T-cell (primary cell): ENCODE measurements around the gene FGD1. TPM values are rescaled to one million over a fixed set of nuclear protein-coding genes. Genes with fewer than 3 reads are reported as not detected.

Experiments used
- ATAC-seq, 4 experiments: fragments of 200-7000 bp in 3 of 4; fragments of 150-1000 bp in 1 of 4; cut with Tn5 transposase; replicated peaks in 1 of 4; 1 replicate in 3 of 4; 2 replicates in 1 of 4; pipeline ENCODE4 v1.10.0; 2021; ENCODE audit warnings: moderate library complexity in 3 of 4, mild to moderate bottlenecking in 2 of 4, moderate number of reproducible peaks in 1 of 4
- CTCF ChIA-PET, 2 donors: fragments of 300-600 bp; sonication (Branson Sonifier 250); formaldehyde crosslinking; loops; one replicate each; lab custom pipeline; 2022; ENCODE audit warnings: antibody characterized with exemption in 2 of 2; lab: Charles Lee
- POLR2A ChIA-PET, 2 donors: fragments of 300-600 bp; sonication (Branson Sonifier 250); formaldehyde crosslinking; loops; one replicate each; lab custom pipeline; 2022; ENCODE audit warnings: antibody characterized with exemption in 2 of 2; lab: Charles Lee
- DNase-seq, 35 experiments: peaks; one replicate each; pipeline versions ENCODE4 v3.0.0 to v3.0.0-alpha.2; 2013 to 2023
- H3K27ac ChIP-seq: one replicate; pipeline ENCODE4 v1.5.1; 2013; ENCODE audit warnings: low read length
- H3K27me3 ChIP-seq, 2 experiments: replicated peaks in 1 of 2; 1 replicate in 1 of 2; 2 replicates in 1 of 2; pipeline versions ENCODE4 v1.6.1 to v1.7.0; 2013; ENCODE audit warnings: low read length in 1 of 2, mixed read lengths in 1 of 2; ENCODE audit not compliant: control insufficient read depth in 2 of 2, insufficient read depth in 2 of 2; ENCODE audit errors: extremely low read depth in 1 of 2
- H3K36me3 ChIP-seq, 2 donors: 1 replicate in 1 of 2; 2 replicates in 1 of 2; pipeline versions ENCODE4 v1.6.1 to v1.7.0; 2013; ENCODE audit warnings: low read length in 1 of 2; ENCODE audit not compliant: control insufficient read depth in 2 of 2, insufficient read depth in 1 of 2; ENCODE audit errors: extremely low read depth in 1 of 2
- H3K4me1 ChIP-seq, 2 experiments: 1 replicate in 1 of 2; 2 replicates in 1 of 2; pipeline versions ENCODE4 v1.6.1 to v1.7.0; 2013; ENCODE audit warnings: low read length in 2 of 2, mixed read lengths in 1 of 2; ENCODE audit not compliant: insufficient read depth in 2 of 2, control insufficient read depth in 1 of 2; ENCODE audit errors: extremely low read depth in 1 of 2
- H3K4me3 ChIP-seq, 2 donors: 1 replicate in 1 of 2; 2 replicates in 1 of 2; pipeline versions ENCODE4 v1.5.1 to v1.7.0; 2013; ENCODE audit warnings: mild to moderate bottlenecking in 2 of 2, low read length in 1 of 2, moderate library complexity in 1 of 2; ENCODE audit not compliant: control insufficient read depth in 1 of 2; ENCODE audit errors: extremely low read depth in 1 of 2
- H3K9me3 ChIP-seq: 2 replicates; pipeline ENCODE4 v1.7.0; 2013
- H3K27ac Mint-ChIP-seq, 2 donors: one replicate each; pipeline ENCODE4 v1.8.0; 2020 to 2021; ENCODE audit warnings: mild to moderate bottlenecking in 2 of 2, mixed read lengths in 2 of 2
- H3K27me3 Mint-ChIP-seq, 2 donors: one replicate each; pipeline ENCODE4 v1.8.0; 2021 to 2022; ENCODE audit warnings: mixed read lengths in 2 of 2
- H3K36me3 Mint-ChIP-seq: one replicate; pipeline ENCODE4 v1.8.0; 2021; ENCODE audit warnings: mixed read lengths
- H3K4me1 Mint-ChIP-seq, 3 donors: one replicate each; pipeline ENCODE4 v1.8.0; 2020 to 2022; ENCODE audit warnings: mixed read lengths in 3 of 3, mild to moderate bottlenecking in 1 of 3
- H3K4me3 Mint-ChIP-seq, 3 donors: one replicate each; pipeline ENCODE4 v1.8.0; 2020 to 2022; ENCODE audit warnings: mild to moderate bottlenecking in 3 of 3, mixed read lengths in 3 of 3, moderate library complexity in 3 of 3
- H3K9me3 Mint-ChIP-seq, 3 donors: one replicate each; pipeline ENCODE4 v1.8.0; 2020 to 2022; ENCODE audit warnings: mixed read lengths in 3 of 3
- WGBS: methylation state at CpG from one replicate; pipeline ENCODE4 v1.1.5; 2013; ENCODE audit warnings: missing lambda C conversion rate; ENCODE audit not compliant: insufficient coverage; 5-methylcytosine and 5-hydroxymethylcytosine counted together
- total RNA-seq, 35 experiments: library from RNA in 6 of 35; stranded (reverse) in 6 of 35; fragments of 120-200 nt in 1 of 35; gene quantifications; one replicate each; pipeline versions ENCODE4 v1.2.1 to v1.2.4 and lab custom pipeline; 2013 to 2026

Gene FGD1
- total RNA-seq, 5 donors from 2014 or later (not counting 1 experiment from before 2014, with no cell fraction given): 0.08 to 0.13 (median 0.09) TPM; not detected in 1

- H3K4me3 Mint-ChIP-seq: no peak overlapping the region
- ATAC-seq (no peak), DNase-seq (no peak)
- H3K27ac ChIP-seq: no peak overlapping the region
- H3K27ac Mint-ChIP-seq: no peak overlapping the region
- H3K36me3 ChIP-seq: no peaks in the 10 kb centered on the region
- H3K4me1 ChIP-seq: no peaks in the 10 kb centered on the region
- no peaks in the 10 kb centered on the region for H3K9me3 ChIP-seq
- H3K4me3 ChIP-seq: no peak overlapping the region
- H3K9me3 Mint-ChIP-seq: no peaks in the 10 kb centered on the region
- ChIA-PET POLR2A (no interaction called here), CTCF (interaction anchor here in 1 of 2 donors (0.7 kb wide), 1 partner anchor 1088 kb away, joined by 3 read pairs; no protein-coding TSS in a partner anchor)
- H3K36me3 Mint-ChIP-seq: no peaks in the 10 kb centered on the region
- H3K27me3 Mint-ChIP-seq: peaks cover 4 to 9% of the 10 kb centered on the region in 2 donors
- no peaks in the 10 kb centered on the region for H3K27me3 ChIP-seq
- no CpG with 5 or more reads among the region's 2 CpGs for WGBS
- H3K4me1 Mint-ChIP-seq: no peaks in the 10 kb centered on the region
Measured at GRCh38 chrX:54427837-54428424, 68.1 kb downstream of the FGD1 start.

- Histone ChIP-seq H3K36me3 (no peaks in the 10 kb centered on the region), H3K27me3 (peaks cover 0 to 5% of the 10 kb centered on the region in 2 experiments), H3K9me3 (no peaks in the 10 kb centered on the region), H3K4me3 (no peak overlapping the region), H3K4me1 (no peaks in the 10 kb centered on the region), H3K27ac (no peak overlapping the region)
- ChIA-PET CTCF (no interaction called here), POLR2A (no interaction called here)
- no peak for ATAC-seq
- Mint-ChIP-seq H3K4me3 (no peak overlapping the region), H3K27ac (no peak overlapping the region), H3K4me1 (no peaks in the 10 kb centered on the region), H3K9me3 (no peaks in the 10 kb centered on the region), H3K27me3 (peaks cover 18 to 23% of the 10 kb centered on the region in 2 donors), H3K36me3 (no peaks in the 10 kb centered on the region)
- WGBS: no CpG with 5 or more reads among the region's 14 CpGs
- DNase-seq: peak in 1 of 35 experiments; percentile 21
Measured at GRCh38 chrX:54423161-54423888, 72.7 kb downstream of the FGD1 start.

GRCh38 chrX:54422168-54422567 is 73.9 kb downstream of the FGD1 start:
- H3K4me1 ChIP-seq: no peaks in the 10 kb centered on the region
- H3K4me3 Mint-ChIP-seq: no peak overlapping the region
- 80% methylated on average over 2 of the region's 3 CpGs for WGBS
- DNase-seq: no peak
- peaks cover 22 to 24% of the 10 kb centered on the region in 2 donors for H3K27me3 Mint-ChIP-seq
- no peaks in the 10 kb centered on the region for H3K36me3 Mint-ChIP-seq
- ATAC-seq: no peak
- no peaks in the 10 kb centered on the region for H3K9me3 ChIP-seq
- H3K9me3 Mint-ChIP-seq: no peaks in the 10 kb centered on the region
- POLR2A ChIA-PET: no interaction called here
- H3K27ac Mint-ChIP-seq: no peak overlapping the region
- H3K27me3 ChIP-seq: peaks cover 0 to 9% of the 10 kb centered on the region in 2 experiments
- no peaks in the 10 kb centered on the region for H3K4me1 Mint-ChIP-seq
- no peak overlapping the region for H3K4me3 ChIP-seq
- no peaks in the 10 kb centered on the region for H3K36me3 ChIP-seq
- no peak overlapping the region for H3K27ac ChIP-seq
- CTCF ChIA-PET: no interaction called here

- Mint-ChIP-seq H3K9me3 (no peaks in the 10 kb centered on the region), H3K4me3 (no peak overlapping the region), H3K36me3 (no peaks in the 10 kb centered on the region), H3K27me3 (peaks cover 32 to 38% of the 10 kb centered on the region in 2 donors), H3K27ac (no peak overlapping the region), H3K4me1 (peaks cover 4 to 13% (median 8%) of the 10 kb centered on the region in 3 donors)
- Histone ChIP-seq H3K4me3 (no peak overlapping the region), H3K4me1 (peaks cover 0 to 4% of the 10 kb centered on the region in 2 experiments), H3K36me3 (no peaks in the 10 kb centered on the region), H3K27me3 (peaks cover 0 to 19% of the 10 kb centered on the region in 2 experiments), H3K27ac (no peak overlapping the region), H3K9me3 (no peaks in the 10 kb centered on the region)
- DNase-seq: no peak
- ChIA-PET POLR2A (no interaction called here), CTCF (no interaction called here)
- WGBS: no CpG with 5 or more reads among the region's 3 CpGs
- ATAC-seq: no peak
Measured at GRCh38 chrX:54419559-54420302, 76.3 kb downstream of the FGD1 start.

GRCh38 chrX:54416965-54417364 is 79.1 kb downstream of the FGD1 start:
- Mint-ChIP-seq H3K27ac (no peak overlapping the region), H3K36me3 (no peaks in the 10 kb centered on the region), H3K4me3 (no peak overlapping the region), H3K9me3 (no peaks in the 10 kb centered on the region), H3K27me3 (peaks cover 28 to 39% of the 10 kb centered on the region in 2 donors), H3K4me1 (peaks cover 4 to 13% (median 12%) of the 10 kb centered on the region in 3 donors)
- Histone ChIP-seq H3K27me3 (peaks cover 0 to 26% of the 10 kb centered on the region in 2 experiments), H3K36me3 (no peaks in the 10 kb centered on the region), H3K4me3 (no peak overlapping the region), H3K9me3 (no peaks in the 10 kb centered on the region), H3K4me1 (peaks cover 0 to 4% of the 10 kb centered on the region in 2 experiments), H3K27ac (no peak overlapping the region)
- no CpG with 5 or more reads among the region's 2 CpGs for WGBS
- CTCF ChIA-PET: no interaction called here
- no peak for DNase-seq
- no peak for ATAC-seq
- POLR2A ChIA-PET: no interaction called here
